Vagina (tissue), 2 donors: Measurements from ENCODE around the gene CXCR6.

Experiments used
- CTCF ChIP-seq, 3 experiments: fragments of 450-650 bp in 2 of 3; fragments of 200-600 bp in 1 of 3; sonication (generic) in 1 of 3; IDR thresholded peaks; one replicate each; pipeline ENCODE4 v1.5.1; 2017 to 2019; ENCODE audit warnings: antibody characterized with exemption in 3 of 3, mild to moderate bottlenecking in 2 of 3, moderate library complexity in 2 of 3
- POLR2A ChIP-seq, 2 donors: fragments of 450-650 bp; IDR thresholded peaks; one replicate each; pipeline ENCODE4 v1.6.1; 2017; ENCODE audit warnings: antibody characterized with exemption in 2 of 2, mild to moderate bottlenecking in 2 of 2, moderate library complexity in 2 of 2
- POLR2AphosphoS5 ChIP-seq, 2 donors: sonication (generic); formaldehyde crosslinking; IDR thresholded peaks; one replicate each; pipeline ENCODE4 v1.9.0; 2017; ENCODE audit warnings: antibody characterized with exemption in 2 of 2, mild to moderate bottlenecking in 2 of 2, low read depth in 1 of 2; ENCODE audit not compliant: insufficient read depth in 1 of 2

- no peak for TF ChIP-seq CTCF (IDR thresholded peaks at IDR 0.05)
- TF ChIP-seq POLR2A (IDR thresholded peaks at IDR 0.05) = no peak
- TF ChIP-seq POLR2AphosphoS5 (IDR thresholded peaks at IDR 0.05; ENCODE audit: insufficient read depth in 1 of 2, low read depth in 1 of 2) = no peak
Measured at GRCh38 chr3:45912435-45912834, 30.8 kb upstream of the CXCR6 start.
